Panc1 (cell line): ENCODE data around the gene DYNC1LI2.

ENCODE experiments used
- TF ChIP-seq, protein P1 (sequence below): fragments of 450-650 bp; IDR thresholded peaks from 2 replicates; pipeline ENCODE4 v1.5.1; 2017; ENCODE audit warnings: mild to moderate bottlenecking
- TF ChIP-seq, protein P2 (sequence below), 2 experiments: IDR thresholded peaks; 2 replicates each; pipeline ENCODE4 v1.6.1; 2011 to 2012; ENCODE audit warnings: low read depth in 2 of 2, control low read depth in 1 of 2, low read length in 1 of 2, mild to moderate bottlenecking in 1 of 2, moderate library complexity in 1 of 2; ENCODE audit not compliant: insufficient read depth in 1 of 2

DNA sequence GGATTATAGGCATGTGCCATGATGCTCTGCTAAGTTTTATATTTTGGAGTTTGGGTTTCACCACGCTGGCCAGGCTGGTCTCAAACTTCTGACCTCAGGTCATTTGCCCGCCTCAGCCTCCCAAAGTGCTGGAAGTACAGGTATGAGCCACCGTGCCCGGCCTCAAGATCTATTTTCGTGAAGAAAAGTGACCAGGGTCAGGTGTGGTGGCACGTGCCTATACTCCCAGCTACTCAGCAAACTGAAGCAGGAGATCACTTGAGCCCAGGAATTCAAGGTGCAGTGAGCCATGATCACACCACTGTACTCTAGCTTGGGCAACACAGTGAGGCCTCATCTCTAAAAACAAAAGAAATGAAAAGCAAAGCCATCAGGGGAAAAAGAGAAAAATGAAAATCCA, 73.6 kb downstream of the DYNC1LI2 start:
- TF ChIP-seq, protein P1, sequence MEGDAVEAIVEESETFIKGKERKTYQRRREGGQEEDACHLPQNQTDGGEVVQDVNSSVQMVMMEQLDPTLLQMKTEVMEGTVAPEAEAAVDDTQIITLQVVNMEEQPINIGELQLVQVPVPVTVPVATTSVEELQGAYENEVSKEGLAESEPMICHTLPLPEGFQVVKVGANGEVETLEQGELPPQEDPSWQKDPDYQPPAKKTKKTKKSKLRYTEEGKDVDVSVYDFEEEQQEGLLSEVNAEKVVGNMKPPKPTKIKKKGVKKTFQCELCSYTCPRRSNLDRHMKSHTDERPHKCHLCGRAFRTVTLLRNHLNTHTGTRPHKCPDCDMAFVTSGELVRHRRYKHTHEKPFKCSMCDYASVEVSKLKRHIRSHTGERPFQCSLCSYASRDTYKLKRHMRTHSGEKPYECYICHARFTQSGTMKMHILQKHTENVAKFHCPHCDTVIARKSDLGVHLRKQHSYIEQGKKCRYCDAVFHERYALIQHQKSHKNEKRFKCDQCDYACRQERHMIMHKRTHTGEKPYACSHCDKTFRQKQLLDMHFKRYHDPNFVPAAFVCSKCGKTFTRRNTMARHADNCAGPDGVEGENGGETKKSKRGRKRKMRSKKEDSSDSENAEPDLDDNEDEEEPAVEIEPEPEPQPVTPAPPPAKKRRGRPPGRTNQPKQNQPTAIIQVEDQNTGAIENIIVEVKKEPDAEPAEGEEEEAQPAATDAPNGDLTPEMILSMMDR, result no peak
- TF ChIP-seq, protein P2, sequence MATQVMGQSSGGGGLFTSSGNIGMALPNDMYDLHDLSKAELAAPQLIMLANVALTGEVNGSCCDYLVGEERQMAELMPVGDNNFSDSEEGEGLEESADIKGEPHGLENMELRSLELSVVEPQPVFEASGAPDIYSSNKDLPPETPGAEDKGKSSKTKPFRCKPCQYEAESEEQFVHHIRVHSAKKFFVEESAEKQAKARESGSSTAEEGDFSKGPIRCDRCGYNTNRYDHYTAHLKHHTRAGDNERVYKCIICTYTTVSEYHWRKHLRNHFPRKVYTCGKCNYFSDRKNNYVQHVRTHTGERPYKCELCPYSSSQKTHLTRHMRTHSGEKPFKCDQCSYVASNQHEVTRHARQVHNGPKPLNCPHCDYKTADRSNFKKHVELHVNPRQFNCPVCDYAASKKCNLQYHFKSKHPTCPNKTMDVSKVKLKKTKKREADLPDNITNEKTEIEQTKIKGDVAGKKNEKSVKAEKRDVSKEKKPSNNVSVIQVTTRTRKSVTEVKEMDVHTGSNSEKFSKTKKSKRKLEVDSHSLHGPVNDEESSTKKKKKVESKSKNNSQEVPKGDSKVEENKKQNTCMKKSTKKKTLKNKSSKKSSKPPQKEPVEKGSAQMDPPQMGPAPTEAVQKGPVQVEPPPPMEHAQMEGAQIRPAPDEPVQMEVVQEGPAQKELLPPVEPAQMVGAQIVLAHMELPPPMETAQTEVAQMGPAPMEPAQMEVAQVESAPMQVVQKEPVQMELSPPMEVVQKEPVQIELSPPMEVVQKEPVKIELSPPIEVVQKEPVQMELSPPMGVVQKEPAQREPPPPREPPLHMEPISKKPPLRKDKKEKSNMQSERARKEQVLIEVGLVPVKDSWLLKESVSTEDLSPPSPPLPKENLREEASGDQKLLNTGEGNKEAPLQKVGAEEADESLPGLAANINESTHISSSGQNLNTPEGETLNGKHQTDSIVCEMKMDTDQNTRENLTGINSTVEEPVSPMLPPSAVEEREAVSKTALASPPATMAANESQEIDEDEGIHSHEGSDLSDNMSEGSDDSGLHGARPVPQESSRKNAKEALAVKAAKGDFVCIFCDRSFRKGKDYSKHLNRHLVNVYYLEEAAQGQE (IDR thresholded peaks at IDR 0.05; ENCODE audit: insufficient read depth in 1 of 2, low read depth in 2 of 2, low read length in 1 of 2), result no peak
